SK-N-SH (cell line): ENCODE data around the gene HAGH. TPM values are rescaled to one million over a fixed set of nuclear protein-coding genes. Genes with fewer than 3 reads are reported as not detected.

ENCODE experiments used
- CTCF ChIA-PET: fragments of 300-600, 350-600 bp; formaldehyde crosslinking; extraction: SDS; loops from one replicate; lab custom pipeline; 2021; lab: Yijun Ruan, JAX
- POLR2A ChIA-PET: fragments of 350-600 bp; sonication (Branson Sonifier 250); formaldehyde crosslinking; extraction: SDS; loops from one replicate; lab custom pipeline; 2020; ENCODE audit warnings: antibody characterized with exemption, inconsistent platforms; lab: Yijun Ruan, JAX
- DNase-seq: peaks from one replicate; pipeline ENCODE4 v3.0.0; 2012
- H2AFZ ChIP-seq: fragments of 200-600 bp; sonication (generic); 2 replicates; pipeline ENCODE4 v1.8.1; 2016; ENCODE audit warnings: antibody characterized with exemption, mild to moderate bottlenecking, low read depth
- H3F3A ChIP-seq: fragments of 200-600 bp; sonication (generic); replicated peaks from 2 replicates; pipeline ENCODE3; 2016; ENCODE audit warnings: antibody characterized with exemption, mild to moderate bottlenecking; ENCODE audit not compliant: insufficient read depth
- H3K27ac ChIP-seq, 2 experiments: fragments of 200-500 bp in 1 of 2; fragments of 200-600 bp in 1 of 2; sonication (Bioruptor generic) in 1 of 2; sonication (generic), shearing (Covaris generic) in 1 of 2; 2 replicates each; pipeline versions ENCODE4 v1.5.1 to v1.6.1; 2014 to 2016; ENCODE audit warnings: low read depth in 2 of 2, inconsistent platforms in 1 of 2, low read length in 1 of 2, mild to moderate bottlenecking in 1 of 2, mixed read lengths in 1 of 2
- H3K27me3 ChIP-seq: fragments of 200-600 bp; sonication (generic), shearing (Covaris generic); 2 replicates; pipeline ENCODE4 v1.6.1; 2016; ENCODE audit warnings: mixed run types; ENCODE audit not compliant: insufficient read depth
- H3K36me3 ChIP-seq, 2 experiments: fragments of 200-500 bp in 1 of 2; fragments of 200-600 bp in 1 of 2; sonication (Bioruptor generic) in 1 of 2; sonication (generic) in 1 of 2; replicated peaks in 1 of 2; 2 replicates each; pipeline versions ENCODE3 to v1.5.1; 2014 to 2016; ENCODE audit warnings: low read length in 1 of 2, mild to moderate bottlenecking in 1 of 2; ENCODE audit not compliant: insufficient read depth in 2 of 2, control insufficient read depth in 1 of 2
- H3K4me1 ChIP-seq, 2 experiments: fragments of 200-500 bp in 1 of 2; fragments of 200-600 bp in 1 of 2; sonication (Bioruptor generic) in 1 of 2; sonication (generic), shearing (Covaris generic) in 1 of 2; 2 replicates each; pipeline versions ENCODE4 v1.5.1 to v1.6.1; 2014 to 2016; ENCODE audit warnings: low read depth in 1 of 2, low read length in 1 of 2, mixed run types in 1 of 2; ENCODE audit not compliant: insufficient read depth in 2 of 2, control insufficient read depth in 1 of 2
- H3K4me2 ChIP-seq: fragments of 200-600 bp; sonication (generic), shearing (Covaris generic); 2 replicates; pipeline ENCODE4 v1.6.1; 2017; ENCODE audit warnings: mixed run types
- H3K4me3 ChIP-seq, 2 experiments: fragments of 200-500 bp in 1 of 2; fragments of 200-600 bp in 1 of 2; sonication (Bioruptor generic) in 1 of 2; sonication (generic), shearing (Covaris generic) in 1 of 2; 2 replicates each; pipeline versions ENCODE4 v1.5.1 to v1.8.1; 2014 to 2016; ENCODE audit warnings: low read depth in 2 of 2, inconsistent platforms in 1 of 2, low read length in 1 of 2, mild to moderate bottlenecking in 1 of 2, mixed read lengths in 1 of 2, moderate library complexity in 1 of 2
- H3K79me2 ChIP-seq: fragments of 200-600 bp; sonication (generic); 2 replicates; pipeline ENCODE4 v1.8.1; 2017; ENCODE audit warnings: mild to moderate bottlenecking; ENCODE audit not compliant: insufficient read depth
- H3K9ac ChIP-seq: fragments of 200-600 bp; sonication (generic); 2 replicates; pipeline ENCODE4 v1.6.1; 2017; ENCODE audit warnings: mixed run types
- H3K9me2 ChIP-seq: fragments of 200-600 bp; sonication (generic); 2 replicates; pipeline ENCODE4 v1.6.1; 2017; ENCODE audit warnings: mixed run types
- H3K9me3 ChIP-seq: fragments of 200-600 bp; sonication (generic); 2 replicates; pipeline ENCODE4 v1.6.1; 2017; ENCODE audit warnings: mixed run types, mild to moderate bottlenecking, moderate library complexity
- H4K20me1 ChIP-seq: fragments of 200-600 bp; sonication (generic); 2 replicates; pipeline ENCODE4 v1.6.1; 2017; ENCODE audit warnings: mild to moderate bottlenecking, mixed run types; ENCODE audit not compliant: insufficient read depth
- RAD21 ChIP-seq: IDR thresholded peaks from 2 replicates; pipeline ENCODE4 v1.6.1; 2012; ENCODE audit warnings: mild to moderate bottlenecking, low read length
- TAF1 ChIP-seq: IDR thresholded peaks from 2 replicates; pipeline ENCODE4 v1.6.1; 2012; ENCODE audit warnings: low read depth, mild to moderate bottlenecking, low read length, moderate library complexity, borderline replicate concordance
- YY1 ChIP-seq: IDR thresholded peaks from 2 replicates; pipeline ENCODE4 v1.4.0; 2012; ENCODE audit warnings: low read depth, mild to moderate bottlenecking
- WGBS: methylation state at CpG from one replicate; pipeline ENCODE4 v1.1.6; 2017; ENCODE audit warnings: low lambda C conversion rate; 5-methylcytosine and 5-hydroxymethylcytosine counted together
- polyA plus RNA-seq, 3 experiments: library from polyadenylated mRNA; depleted of rRNA; stranded (reverse); fragments of >200 nt; gene quantifications; 2 replicates each; pipeline ENCODE4 v1.2.3, GENCODE V29; 2012
- TF ChIP-seq, protein P1 (sequence below): IDR thresholded peaks from 2 replicates; pipeline ENCODE4 v1.4.0; 2012; ENCODE audit warnings: low read depth
- TF ChIP-seq, protein P2 (sequence below): fragments of 150-350 bp; IDR thresholded peaks from 2 replicates; pipeline ENCODE4 v1.6.1; 2017; ENCODE audit warnings: antibody characterized with exemption, low read length, low read depth, borderline replicate concordance
- TF ChIP-seq, protein P3 (sequence below): IDR thresholded peaks from 2 replicates; pipeline ENCODE4; 2012

HAGH gene
- polyA plus RNA-seq, 1 of the 3 experiments (the other 2 are of a cell fraction), result 138 TPM

DNA sequence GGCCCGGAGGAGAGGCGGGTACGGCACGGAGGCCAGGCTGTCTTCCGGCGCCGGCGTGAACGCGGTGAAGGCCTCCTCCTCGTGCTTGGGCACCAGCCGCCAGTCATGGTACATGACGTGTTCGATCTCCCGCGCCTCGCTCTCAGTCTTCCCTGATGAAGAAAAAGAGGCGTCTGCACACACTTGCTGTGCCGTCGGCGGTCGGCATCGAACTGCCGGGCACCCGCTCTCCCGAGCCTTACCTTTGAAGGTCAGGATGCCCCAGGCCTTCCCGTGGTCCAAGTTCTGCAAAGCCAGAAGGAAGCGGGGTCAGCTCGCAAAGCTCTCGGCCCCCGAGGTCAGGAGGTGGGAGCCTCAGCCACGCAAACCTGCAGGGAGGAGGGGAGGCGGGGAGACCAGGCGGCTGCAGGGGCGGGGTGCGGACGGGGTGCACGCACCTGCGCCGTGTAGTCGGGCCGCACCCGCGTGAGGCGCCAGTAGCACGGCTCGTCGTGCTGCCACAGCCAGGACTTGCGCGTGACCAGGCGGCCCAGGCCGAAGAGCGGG is 54.2 kb downstream of the HAGH start, which contains the start of gene EME2:
Gene EME2, plus strand, starts transcription at position 449 of the 546 bp plus-strand sequence. CDS start 418 bp downstream, outside the sequence.
- ChIA-PET CTCF (interaction anchor here (0.6 to 4.4 kb wide), 9 partner anchors 9 to 410 kb away, joined by 3 to 40 read pairs (median 3); partner anchors contain the start of genes FAHD1, HAGH, MAPK8IP3 and NUBP2), POLR2A (interaction anchor here (0.6 to 3.8 kb wide), 5 partner anchors 10 to 382 kb away, joined by 3 to 24 read pairs (median 5); partner anchors contain the start of genes JPT2, MAPK8IP3, NUBP2 and SPSB3)
- H3K9me2 ChIP-seq, result no peaks in the 10 kb centered on the region
- peaks cover 0 to 32% of the 10 kb centered on the region in 2 experiments; a peak in 2 of 4 replicates for H3K4me1 ChIP-seq
- peak within 1 kb of the TSS; percentile 95 for H3K4me2 ChIP-seq
- peak within 1 kb of the TSS; percentile 93 for H3K9ac ChIP-seq
- 2% methylated on average over 33 of the region's 53 CpGs for WGBS
- no peak for TF ChIP-seq RAD21
- TF ChIP-seq, protein P1, sequence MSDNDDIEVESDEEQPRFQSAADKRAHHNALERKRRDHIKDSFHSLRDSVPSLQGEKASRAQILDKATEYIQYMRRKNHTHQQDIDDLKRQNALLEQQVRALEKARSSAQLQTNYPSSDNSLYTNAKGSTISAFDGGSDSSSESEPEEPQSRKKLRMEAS, result 0 out of 2 replicates have a peak, but pooled peaks have one; percentile 18
- 0 out of 2 replicates have a peak, but pooled peaks cover 11% of the 10 kb centered on the region for H4K20me1 ChIP-seq
- peaks cover 6 to 41% of the 10 kb centered on the region in 2 experiments for H3K36me3 ChIP-seq
- no peaks in the 10 kb centered on the region for H3K27me3 ChIP-seq
- DNase-seq, result peak; percentile 52
- H3K27ac ChIP-seq, result peak within 1 kb of the TSS; percentile 78 to 92
- peaks cover 31% of the 10 kb centered on the region for H3K79me2 ChIP-seq
- H3K4me3 ChIP-seq, result peak within 1 kb of the TSS; percentile 90 to 91
- no peak within 1 kb of the TSS for H2AFZ ChIP-seq
- H3F3A ChIP-seq, result peaks cover 11% of the 10 kb centered on the region
- no peaks in the 10 kb centered on the region for H3K9me3 ChIP-seq

DNA sequence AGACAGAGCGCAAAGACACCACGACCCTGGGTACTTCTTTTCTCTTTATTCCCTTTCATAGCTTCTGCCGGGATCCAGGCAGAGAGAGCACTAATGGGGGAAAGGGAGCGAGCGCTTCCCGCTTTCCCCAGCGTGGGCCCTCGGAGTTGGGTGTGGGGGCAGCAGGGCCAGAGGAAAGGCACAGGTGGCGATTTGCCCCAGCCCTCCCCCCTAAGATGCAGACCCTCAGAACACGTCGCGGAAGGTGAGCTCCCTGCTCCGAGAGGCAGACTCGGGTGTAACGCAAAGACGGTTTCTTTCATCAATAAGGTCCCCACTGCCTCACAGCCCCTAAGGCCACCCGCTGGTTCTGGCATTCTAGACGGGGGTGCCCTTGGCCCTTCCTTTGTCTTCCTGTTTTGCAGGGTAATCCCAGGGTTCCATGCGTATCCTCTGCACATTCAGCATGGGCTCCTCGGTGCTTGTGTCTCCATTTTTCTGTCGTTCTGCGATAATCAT is 54.7 kb downstream of the HAGH start:
- H3K36me3 ChIP-seq, result peaks cover 6 to 41% of the 10 kb centered on the region in 2 experiments

DNA sequence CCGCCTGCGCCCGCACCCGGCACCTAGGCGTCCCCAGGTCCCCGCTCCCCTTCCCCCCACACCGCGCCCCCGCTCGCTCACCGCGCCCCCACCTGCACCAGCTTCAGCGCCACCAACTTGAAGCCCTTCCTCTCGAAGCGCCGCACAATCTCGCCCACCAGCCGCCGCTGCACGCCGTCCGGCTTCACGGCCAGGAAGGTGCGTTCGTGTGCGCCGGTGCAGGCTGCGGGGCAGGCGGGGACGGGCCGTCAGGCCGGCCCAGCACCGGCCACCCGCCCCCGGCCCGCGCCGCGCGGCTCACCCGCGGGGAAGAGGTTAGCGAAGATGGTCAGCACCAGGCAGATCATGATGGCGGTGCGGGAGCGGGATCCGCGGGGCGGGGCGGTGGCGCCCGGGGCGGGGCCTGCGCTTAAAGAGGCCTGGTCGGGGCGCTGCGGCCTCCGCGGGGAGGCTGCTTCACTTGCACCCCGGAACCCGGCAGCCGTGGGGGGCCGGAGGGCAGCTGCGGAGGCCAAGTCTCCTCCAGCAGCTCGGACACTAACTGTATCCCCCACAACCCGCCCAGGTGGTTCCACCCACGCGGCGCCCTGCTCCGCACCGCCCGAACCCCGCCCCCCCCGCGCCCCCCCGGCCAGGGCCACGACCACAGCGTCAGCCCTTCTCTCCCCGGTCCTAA is 55.3 kb downstream of the HAGH start, which contains the start of gene NME3:
Gene NME3, minus strand, starts transcription at position 356 of the 676 bp plus-strand sequence. Its CDS starts 9 bp downstream, at position 347.
- Histone ChIP-seq H3K27ac (peak within 1 kb of the TSS; percentile 78 to 92; a peak in 3 of 4 replicates), H3K79me2 (peaks cover 31% of the 10 kb centered on the region), H3K9me2 (no peaks in the 10 kb centered on the region), H3K9me3 (no peaks in the 10 kb centered on the region), H2AFZ (no peak within 1 kb of the TSS), H4K20me1 (0 out of 2 replicates have a peak, but pooled peaks cover 11% of the 10 kb centered on the region), H3K36me3 (peaks cover 6 to 39% of the 10 kb centered on the region in 2 experiments), H3K9ac (peak within 1 kb of the TSS; percentile 93), H3K4me2 (peak within 1 kb of the TSS; percentile 95), H3K4me3 (peak within 1 kb of the TSS; percentile 90 to 91), H3K4me1 (peaks cover 0 to 32% of the 10 kb centered on the region in 2 experiments; a peak in 2 of 4 replicates), H3F3A (peaks cover 11% of the 10 kb centered on the region), H3K27me3 (no peaks in the 10 kb centered on the region)
- ChIA-PET CTCF (interaction anchor here (0.6 to 4.4 kb wide), 3 partner anchors 12 to 887 kb away, joined by 3 to 40 read pairs (median 13); partner anchors contain the start of genes MAPK8IP3, NUBP2 and SPSB3), POLR2A (interaction anchor here (0.9 to 3.8 kb wide), 2 partner anchors 11 to 32 kb away, joined by 4 to 24 read pairs; partner anchors contain the start of genes NUBP2 and SPSB3)
- WGBS, result 4% methylated on average over 43 of the region's 79 CpGs
- peak; percentile 92 for DNase-seq
- TF ChIP-seq, protein P2, sequence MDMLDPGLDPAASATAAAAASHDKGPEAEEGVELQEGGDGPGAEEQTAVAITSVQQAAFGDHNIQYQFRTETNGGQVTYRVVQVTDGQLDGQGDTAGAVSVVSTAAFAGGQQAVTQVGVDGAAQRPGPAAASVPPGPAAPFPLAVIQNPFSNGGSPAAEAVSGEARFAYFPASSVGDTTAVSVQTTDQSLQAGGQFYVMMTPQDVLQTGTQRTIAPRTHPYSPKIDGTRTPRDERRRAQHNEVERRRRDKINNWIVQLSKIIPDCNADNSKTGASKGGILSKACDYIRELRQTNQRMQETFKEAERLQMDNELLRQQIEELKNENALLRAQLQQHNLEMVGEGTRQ, result no peak
- TF ChIP-seq YY1, result peak; percentile 61; the same call in 1 of the 2 replicates
- TF ChIP-seq, protein P3, sequence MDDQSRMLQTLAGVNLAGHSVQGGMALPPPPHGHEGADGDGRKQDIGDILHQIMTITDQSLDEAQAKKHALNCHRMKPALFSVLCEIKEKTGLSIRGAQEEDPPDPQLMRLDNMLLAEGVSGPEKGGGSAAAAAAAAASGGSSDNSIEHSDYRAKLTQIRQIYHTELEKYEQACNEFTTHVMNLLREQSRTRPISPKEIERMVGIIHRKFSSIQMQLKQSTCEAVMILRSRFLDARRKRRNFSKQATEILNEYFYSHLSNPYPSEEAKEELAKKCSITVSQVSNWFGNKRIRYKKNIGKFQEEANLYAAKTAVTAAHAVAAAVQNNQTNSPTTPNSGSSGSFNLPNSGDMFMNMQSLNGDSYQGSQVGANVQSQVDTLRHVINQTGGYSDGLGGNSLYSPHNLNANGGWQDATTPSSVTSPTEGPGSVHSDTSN, result peak; percentile 15; the same call in 1 of the 2 replicates

More for the DNA sequence above, 54.7 kb downstream of the HAGH start:
- Histone ChIP-seq H3K4me3 (peak overlapping the region; percentile 90 to 91), H3K9ac (peak overlapping the region; percentile 93; the same call in 1 of the 2 replicates), H3K4me1 (peaks cover 0 to 32% of the 10 kb centered on the region in 2 experiments; a peak in 2 of 4 replicates), H3K4me2 (peak overlapping the region; percentile 95), H3F3A (peaks cover 11% of the 10 kb centered on the region), H2AFZ (no peak overlapping the region), H3K9me3 (no peaks in the 10 kb centered on the region), H3K27me3 (no peaks in the 10 kb centered on the region), H3K79me2 (peaks cover 31% of the 10 kb centered on the region), H3K9me2 (no peaks in the 10 kb centered on the region)
- POLR2A ChIA-PET, result interaction anchor here (1.2 to 3.8 kb wide), 3 partner anchors 10 to 200 kb away, joined by 5 to 24 read pairs (median 5); partner anchors contain the start of genes JPT2, NUBP2, SPSB3 and TBL3
- CTCF ChIA-PET, result interaction anchor here (0.6 to 4.4 kb wide), 4 partner anchors 9 to 887 kb away, joined by 3 to 40 read pairs (median 8); partner anchors contain the start of genes MAPK8IP3, NUBP2 and SPSB3
- no peak for DNase-seq
- TF ChIP-seq TAF1, result no peak
- TF ChIP-seq, protein P1, result 0 out of 2 replicates have a peak, but pooled peaks have one; percentile 3
- TF ChIP-seq, all 33 proteins: peak for 1
- H4K20me1 ChIP-seq, result 0 out of 2 replicates have a peak, but pooled peaks cover 11% of the 10 kb centered on the region
- WGBS, result 17% methylated on average over 20 of the region's 22 CpGs
- peak overlapping the region; percentile 78 to 92; a peak in 3 of 4 replicates for H3K27ac ChIP-seq
